Right ventricle myocardium superior (tissue), 1 donor: ENCODE measurements around the gene NUDT15. TPM values are rescaled to one million over a fixed set of nuclear protein-coding genes. Genes with fewer than 3 reads are reported as not detected.

ENCODE experiments used
- ATAC-seq: fragments of 200-7000 bp; cut with Tn5 transposase; one replicate; pipeline ENCODE4 v1.9.1; 2020; ENCODE audit warnings: mild to moderate bottlenecking; ENCODE audit not compliant: poor library complexity
- DNase-seq: peaks from one replicate; pipeline ENCODE4 v3.0.0-alpha.2; 2020
- intact Hi-C: fragments of 100-400 bp; cut with DNase I; formaldehyde crosslinking; loops from one replicate; pipeline ENCODE4 v1.11.2; 2022
- total RNA-seq: library from RNA; stranded (reverse); fragmentation: NEBNext Ultra II Directional; extraction: Animal tissue kit (Norgen Biotek cat#: 25700); gene quantifications from one replicate; pipeline ENCODE4 v1.2.1, GENCODE V29; 2021
- donor health status: DM: no; HTN: yes; CAD: no; lungs with severe emphysema.

The NUDT15 gene
- total RNA-seq, 1 donor from 2014 or later = 12.5 TPM

DNA sequence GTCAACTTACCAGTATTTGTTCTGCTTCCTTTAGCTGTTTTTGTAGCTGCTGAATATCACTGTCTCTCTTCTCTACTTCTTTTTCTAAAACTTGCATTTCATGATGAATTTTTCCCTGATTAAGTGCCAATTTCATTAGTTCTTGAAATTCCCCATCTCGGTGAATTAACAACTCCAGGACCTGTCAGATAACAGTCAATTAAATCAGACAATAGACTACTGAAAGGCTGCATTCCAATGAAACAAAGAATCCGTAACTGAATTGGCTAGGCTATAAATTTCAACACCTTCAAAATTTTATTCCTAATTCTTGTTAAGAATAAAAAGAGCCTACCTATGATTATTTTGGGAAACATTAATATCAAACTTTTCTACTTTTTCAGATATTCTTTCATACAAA, 48.7 kb downstream of the NUDT15 start:
- ATAC-seq (no peak), DNase-seq (no peak)
- intact Hi-C loops = no loop called here

GRCh38 chr13:48093588-48093987, 56.1 kb downstream of the NUDT15 start:
- intact Hi-C loops = no loop called here
- DNase-seq (no peak), ATAC-seq (no peak)

DNA sequence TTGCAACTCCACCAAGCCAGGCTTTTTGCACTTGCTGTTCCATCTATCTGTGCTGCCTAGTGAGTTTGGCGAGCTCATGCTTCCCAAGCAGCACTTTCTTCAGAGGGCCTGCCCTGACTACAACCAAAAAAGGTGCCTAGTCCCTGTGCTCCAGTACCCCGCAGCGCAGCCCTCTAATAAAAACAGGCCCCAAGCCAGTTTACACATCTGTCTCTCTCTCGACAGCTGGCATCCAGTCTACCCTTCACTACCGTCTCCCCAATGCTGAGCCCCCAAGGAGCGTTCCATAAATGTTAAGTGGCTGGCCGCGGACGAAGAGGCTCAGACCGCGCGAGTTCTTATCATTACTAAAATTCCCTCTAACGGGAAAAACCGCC, 56.9 kb downstream of the NUDT15 start:
- DNase-seq (no peak), ATAC-seq (peak; percentile 5)
- intact Hi-C loops = no loop called here

DNA sequence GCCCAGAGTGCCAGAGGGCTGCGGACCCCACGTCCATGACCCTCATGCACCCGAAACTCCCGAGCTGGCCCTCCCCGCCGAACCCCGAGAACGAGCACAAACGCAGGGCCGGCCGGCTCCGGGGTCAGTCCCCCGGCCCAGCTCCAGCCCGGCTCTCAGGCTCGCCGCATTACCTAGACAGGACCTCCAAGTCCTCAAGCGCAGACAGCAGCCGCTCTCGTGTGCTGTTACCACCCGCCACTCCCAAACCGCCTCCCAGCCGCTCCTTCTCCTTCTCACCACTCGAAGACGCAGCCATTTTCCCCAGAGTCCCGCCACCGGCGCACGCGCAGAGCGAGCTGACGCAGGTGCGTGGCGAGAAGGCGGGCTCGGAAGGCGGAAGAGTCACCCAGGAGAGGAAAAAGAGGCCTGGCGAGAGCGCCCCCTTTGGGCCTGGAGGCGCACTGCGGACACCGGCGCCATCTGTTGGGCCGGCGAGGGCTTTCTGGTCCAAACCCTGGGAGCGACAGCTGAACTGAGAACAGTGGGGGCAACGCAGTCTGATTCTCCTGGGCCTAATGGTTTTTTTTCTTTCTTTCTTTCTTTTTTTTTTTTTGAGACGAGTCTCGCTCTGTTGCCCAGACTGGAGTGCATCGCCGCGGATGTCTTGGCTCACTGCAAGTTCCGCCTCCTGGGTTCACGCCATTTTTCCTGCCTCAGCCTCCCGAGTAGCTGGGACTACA, 57.4 kb downstream of the NUDT15 start, which contains the start of gene MED4:
Gene MED4 (minus strand): TSS at position 324 of the 722 bp plus-strand sequence. CDS start 26 bp downstream, at position 298.
- intact Hi-C loops = no loop called here
- DNase-seq = peak; percentile 98
- ATAC-seq = peak; percentile 98

- DNase-seq (no peak), ATAC-seq (no peak)
- intact Hi-C loops = no loop called here
Observed at GRCh38 chr13:48096670-48097069, 59.1 kb downstream of the NUDT15 start.

Other genes with a start within 250 kb of the NUDT15 start
- 161 TPM for gene SUCLA2, start 36.5 kb upstream of the NUDT15 start, total RNA-seq
- 40.8 TPM for gene MED4, start 57.4 kb downstream of the NUDT15 start, total RNA-seq
- gene ITM2B, start 195.5 kb downstream of the NUDT15 start, total RNA-seq = 516 TPM